ENCODE measurements around the gene ARID4B. TPM values are rescaled to one million over a fixed set of nuclear protein-coding genes. Genes with fewer than 3 reads are reported as not detected.

Gene ARID4B
- total RNA-seq, 1 donor from 2014 or later: 23.0 TPM

GRCh38 chr1:235299169-235299858 is 28.7 kb downstream of the ARID4B start:
- Histone ChIP-seq H3K4me3 (ENCODE audit: low read length in 3 of 3) (no peak overlapping the region), H3K9ac (ENCODE audit: low read depth in 1 of 3, low read length in 3 of 3) (no peak overlapping the region), H3K27ac (ENCODE audit: low read depth, low read length) (no peak overlapping the region), H3K9me3 (ENCODE audit: control insufficient read depth in 3 of 3, low read length in 3 of 3) (no peaks in the 10 kb centered on the region), H3K27me3 (ENCODE audit: control insufficient read depth in 3 of 3, insufficient read depth in 3 of 3, low read length in 3 of 3) (no peaks in the 10 kb centered on the region), H3K36me3 (ENCODE audit: control insufficient read depth in 3 of 3, insufficient read depth in 3 of 3, low read length in 3 of 3) (no peaks in the 10 kb centered on the region), H3K4me1 (ENCODE audit: control insufficient read depth in 3 of 3, insufficient read depth in 3 of 3, low read length in 3 of 3) (peaks cover 3 to 10% (median 9%) of the 10 kb centered on the region in 3 donors)

- Histone ChIP-seq H3K9ac (ENCODE audit: low read depth in 1 of 3, low read length in 3 of 3) (no peak overlapping the region), H3K27ac (ENCODE audit: low read depth, low read length) (no peak overlapping the region), H3K27me3 (ENCODE audit: control insufficient read depth in 3 of 3, insufficient read depth in 3 of 3, low read length in 3 of 3) (no peaks in the 10 kb centered on the region), H3K4me1 (ENCODE audit: control insufficient read depth in 3 of 3, insufficient read depth in 3 of 3, low read length in 3 of 3) (peaks cover 3 to 10% (median 10%) of the 10 kb centered on the region in 3 donors), H3K9me3 (ENCODE audit: control insufficient read depth in 3 of 3, low read length in 3 of 3) (no peaks in the 10 kb centered on the region), H3K36me3 (ENCODE audit: control insufficient read depth in 3 of 3, insufficient read depth in 3 of 3, low read length in 3 of 3) (no peaks in the 10 kb centered on the region), H3K4me3 (ENCODE audit: low read length in 3 of 3) (no peak overlapping the region)
Measured at GRCh38 chr1:235298758-235299157, 29.2 kb downstream of the ARID4B start.

- no peaks in the 10 kb centered on the region for H3K36me3 ChIP-seq (ENCODE audit: control insufficient read depth in 3 of 3, insufficient read depth in 3 of 3, low read length in 3 of 3)
- H3K4me1 ChIP-seq (ENCODE audit: control insufficient read depth in 3 of 3, insufficient read depth in 3 of 3, low read length in 3 of 3): peaks cover 3 to 12% (median 10%) of the 10 kb centered on the region in 3 donors
- no peak overlapping the region for H3K9ac ChIP-seq (ENCODE audit: low read depth in 1 of 3, low read length in 3 of 3)
- H3K4me3 ChIP-seq (ENCODE audit: low read length in 3 of 3): no peak overlapping the region
- H3K27ac ChIP-seq (ENCODE audit: low read depth, low read length): no peak overlapping the region
- H3K9me3 ChIP-seq (ENCODE audit: control insufficient read depth in 3 of 3, low read length in 3 of 3): no peaks in the 10 kb centered on the region
- H3K27me3 ChIP-seq (ENCODE audit: control insufficient read depth in 3 of 3, insufficient read depth in 3 of 3, low read length in 3 of 3): no peaks in the 10 kb centered on the region
Measured at GRCh38 chr1:235297579-235297978, 30.4 kb downstream of the ARID4B start.

GRCh38 chr1:235296729-235297128 is 31.2 kb downstream of the ARID4B start:
- H3K9ac ChIP-seq (ENCODE audit: low read depth in 1 of 3, low read length in 3 of 3): no peak overlapping the region
- H3K4me3 ChIP-seq (ENCODE audit: low read length in 3 of 3): no peak overlapping the region
- no peaks in the 10 kb centered on the region for H3K27me3 ChIP-seq (ENCODE audit: control insufficient read depth in 3 of 3, insufficient read depth in 3 of 3, low read length in 3 of 3)
- H3K9me3 ChIP-seq (ENCODE audit: control insufficient read depth in 3 of 3, low read length in 3 of 3): no peaks in the 10 kb centered on the region
- H3K36me3 ChIP-seq (ENCODE audit: control insufficient read depth in 3 of 3, insufficient read depth in 3 of 3, low read length in 3 of 3): no peaks in the 10 kb centered on the region
- H3K27ac ChIP-seq (ENCODE audit: low read depth, low read length): no peak overlapping the region
- H3K4me1 ChIP-seq (ENCODE audit: control insufficient read depth in 3 of 3, insufficient read depth in 3 of 3, low read length in 3 of 3): peaks cover 3 to 13% (median 12%) of the 10 kb centered on the region in 3 donors

GRCh38 chr1:235295902-235296350 is 32.1 kb downstream of the ARID4B start:
- H3K27ac ChIP-seq (ENCODE audit: low read depth, low read length): no peak overlapping the region
- H3K4me1 ChIP-seq (ENCODE audit: control insufficient read depth in 3 of 3, insufficient read depth in 3 of 3, low read length in 3 of 3): peaks cover 3 to 14% (median 12%) of the 10 kb centered on the region in 3 donors
- H3K9ac ChIP-seq (ENCODE audit: low read depth in 1 of 3, low read length in 3 of 3): no peak overlapping the region
- no peak overlapping the region for H3K4me3 ChIP-seq (ENCODE audit: low read length in 3 of 3)
- no peaks in the 10 kb centered on the region for H3K36me3 ChIP-seq (ENCODE audit: control insufficient read depth in 3 of 3, insufficient read depth in 3 of 3, low read length in 3 of 3)
- no peaks in the 10 kb centered on the region for H3K27me3 ChIP-seq (ENCODE audit: control insufficient read depth in 3 of 3, insufficient read depth in 3 of 3, low read length in 3 of 3)
- H3K9me3 ChIP-seq (ENCODE audit: control insufficient read depth in 3 of 3, low read length in 3 of 3): no peaks in the 10 kb centered on the region

- Histone ChIP-seq H3K4me3 (ENCODE audit: low read length in 3 of 3) (no peak overlapping the region), H3K9ac (ENCODE audit: low read depth in 1 of 3, low read length in 3 of 3) (no peak overlapping the region), H3K36me3 (ENCODE audit: control insufficient read depth in 3 of 3, insufficient read depth in 3 of 3, low read length in 3 of 3) (no peaks in the 10 kb centered on the region), H3K4me1 (ENCODE audit: control insufficient read depth in 3 of 3, insufficient read depth in 3 of 3, low read length in 3 of 3) (peaks cover 3 to 17% (median 14%) of the 10 kb centered on the region in 3 donors), H3K27ac (ENCODE audit: low read depth, low read length) (no peak overlapping the region), H3K9me3 (ENCODE audit: control insufficient read depth in 3 of 3, low read length in 3 of 3) (no peaks in the 10 kb centered on the region), H3K27me3 (ENCODE audit: control insufficient read depth in 3 of 3, insufficient read depth in 3 of 3, low read length in 3 of 3) (no peaks in the 10 kb centered on the region)
Measured at GRCh38 chr1:235293322-235293942, 34.5 kb downstream of the ARID4B start.

DNA sequence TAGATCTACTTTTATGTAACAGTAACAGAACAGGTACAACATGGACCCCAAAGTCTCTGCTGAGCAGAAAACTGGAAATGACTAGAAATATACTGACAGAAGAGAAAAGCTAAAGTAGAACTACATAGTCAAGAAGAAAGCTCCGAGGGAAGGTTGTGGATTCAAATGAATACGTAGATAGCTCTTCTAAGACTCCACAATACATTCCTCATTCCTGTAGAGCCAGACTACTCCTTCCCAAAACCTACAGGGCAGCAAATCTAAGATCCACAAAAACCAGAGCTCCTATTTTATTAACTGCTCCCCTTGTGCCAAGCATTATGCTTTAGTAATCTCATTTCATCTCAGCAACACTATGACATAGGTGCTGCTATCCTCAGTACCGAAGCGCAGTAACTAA is 35.2 kb downstream of the ARID4B start:
- Histone ChIP-seq H3K27me3 (ENCODE audit: control insufficient read depth in 3 of 3, insufficient read depth in 3 of 3, low read length in 3 of 3) (no peaks in the 10 kb centered on the region), H3K4me3 (ENCODE audit: low read length in 3 of 3) (no peak overlapping the region), H3K4me1 (ENCODE audit: control insufficient read depth in 3 of 3, insufficient read depth in 3 of 3, low read length in 3 of 3) (peaks cover 3 to 17% (median 14%) of the 10 kb centered on the region in 3 donors), H3K36me3 (ENCODE audit: control insufficient read depth in 3 of 3, insufficient read depth in 3 of 3, low read length in 3 of 3) (no peaks in the 10 kb centered on the region), H3K27ac (ENCODE audit: low read depth, low read length) (no peak overlapping the region), H3K9me3 (ENCODE audit: control insufficient read depth in 3 of 3, low read length in 3 of 3) (no peaks in the 10 kb centered on the region), H3K9ac (ENCODE audit: low read depth in 1 of 3, low read length in 3 of 3) (no peak overlapping the region)

- Histone ChIP-seq H3K9ac (ENCODE audit: low read depth in 1 of 3, low read length in 3 of 3) (no peak overlapping the region), H3K4me3 (ENCODE audit: low read length in 3 of 3) (no peak overlapping the region), H3K4me1 (ENCODE audit: control insufficient read depth in 3 of 3, insufficient read depth in 3 of 3, low read length in 3 of 3) (peaks cover 3 to 17% (median 14%) of the 10 kb centered on the region in 3 donors), H3K9me3 (ENCODE audit: control insufficient read depth in 3 of 3, low read length in 3 of 3) (no peaks in the 10 kb centered on the region), H3K27ac (ENCODE audit: low read depth, low read length) (no peak overlapping the region), H3K27me3 (ENCODE audit: control insufficient read depth in 3 of 3, insufficient read depth in 3 of 3, low read length in 3 of 3) (no peaks in the 10 kb centered on the region), H3K36me3 (ENCODE audit: control insufficient read depth in 3 of 3, insufficient read depth in 3 of 3, low read length in 3 of 3) (no peaks in the 10 kb centered on the region)
Measured at GRCh38 chr1:235291599-235292091, 36.3 kb downstream of the ARID4B start.

DNA sequence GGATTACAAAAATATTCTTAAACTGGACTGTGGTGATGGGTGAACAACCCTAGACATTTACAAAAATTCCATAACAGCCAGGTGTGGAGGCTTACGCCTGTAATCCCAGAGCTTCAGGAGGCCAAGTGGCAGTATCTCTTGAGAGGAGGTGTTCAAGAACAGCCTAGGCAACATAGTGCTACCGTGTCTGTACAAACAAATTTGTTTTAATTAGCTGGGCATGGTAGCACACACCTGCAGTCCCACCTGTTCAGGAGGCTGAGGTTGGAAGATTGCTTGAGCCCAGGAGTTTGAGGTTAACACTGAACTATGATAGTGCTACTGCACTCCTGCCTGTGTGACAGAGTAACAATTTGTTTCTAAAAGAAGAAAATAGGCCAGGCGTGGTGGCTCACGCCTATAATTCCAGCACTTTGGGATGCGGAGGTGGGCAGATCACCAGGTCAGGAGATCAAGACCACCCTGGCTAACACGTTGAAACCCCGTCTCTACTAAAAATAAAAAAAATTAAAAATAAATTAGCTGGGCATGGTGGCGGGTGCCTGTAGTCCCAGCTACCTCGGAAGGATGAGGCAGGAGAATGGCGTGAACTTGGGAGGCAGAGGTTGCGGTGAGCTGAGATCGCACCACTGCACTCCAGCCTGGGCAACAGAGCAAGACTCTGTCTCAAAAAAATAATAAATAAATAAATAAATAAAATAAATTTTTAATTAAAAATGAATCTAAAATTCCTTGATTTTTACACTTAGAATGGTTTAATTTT is 37.1 kb downstream of the ARID4B start:
- Histone ChIP-seq H3K27me3 (ENCODE audit: control insufficient read depth in 3 of 3, insufficient read depth in 3 of 3, low read length in 3 of 3) (no peaks in the 10 kb centered on the region), H3K9ac (ENCODE audit: low read depth in 1 of 3, low read length in 3 of 3) (no peak overlapping the region), H3K4me3 (ENCODE audit: low read length in 3 of 3) (no peak overlapping the region), H3K27ac (ENCODE audit: low read depth, low read length) (no peak overlapping the region), H3K9me3 (ENCODE audit: control insufficient read depth in 3 of 3, low read length in 3 of 3) (no peaks in the 10 kb centered on the region), H3K36me3 (ENCODE audit: control insufficient read depth in 3 of 3, insufficient read depth in 3 of 3, low read length in 3 of 3) (no peaks in the 10 kb centered on the region), H3K4me1 (ENCODE audit: control insufficient read depth in 3 of 3, insufficient read depth in 3 of 3, low read length in 3 of 3) (peaks cover 2 to 15% (median 11%) of the 10 kb centered on the region in 3 donors)

All from skeletal muscle tissue (tissue), 4 donors.